ENCODE data around the gene POU2F3. TPM values are rescaled to one million over a fixed set of nuclear protein-coding genes. Genes with fewer than 3 reads are reported as not detected.
A peak's percentile ranks its signal among the peaks of the same experiment; 100 is the strongest.

Gene POU2F3
- polyA plus RNA-seq, 3 donors: 0.37 to 0.54 TPM; not detected in 1

- Histone ChIP-seq H3K4me3 (replicated peaks in 1 of 3; ENCODE audit: low read depth in 2 of 3, low read length in 3 of 3) (no peak overlapping the region), H3K4me1 (ENCODE audit: control insufficient read depth in 1 of 2, insufficient read depth in 2 of 2, low read length in 2 of 2) (peaks cover 25 to 31% of the 10 kb centered on the region in 2 donors), H3K79me2 (ENCODE audit: insufficient read depth, low read length) (no peaks in the 10 kb centered on the region), H2AFZ (ENCODE audit: insufficient read depth, low read depth, low read length, poor library complexity, severe bottlenecking) (no peak overlapping the region), H3K27ac (ENCODE audit: low read depth in 1 of 2, low read length in 2 of 2) (no peak overlapping the region), H4K20me1 (ENCODE audit: insufficient read depth, low read length) (no peaks in the 10 kb centered on the region), H3K9ac (ENCODE audit: insufficient read depth, low read length, poor library complexity, severe bottlenecking) (no peak overlapping the region), H3K4me2 (replicated peaks; ENCODE audit: extremely low read depth, low read length, poor library complexity, severe bottlenecking) (no peak overlapping the region), H3K9me3 (replicated peaks in 1 of 2; ENCODE audit: control insufficient read depth in 1 of 2, insufficient read depth in 1 of 2, low read length in 2 of 2) (no peaks in the 10 kb centered on the region), H3K36me3 (replicated peaks in 1 of 2; ENCODE audit: control insufficient read depth in 1 of 2, insufficient read depth in 2 of 2, low read length in 2 of 2) (peaks cover 14 to 58% of the 10 kb centered on the region in 2 donors), H3K27me3 (ENCODE audit: control insufficient read depth in 2 of 2, insufficient read depth in 2 of 2, low read length in 2 of 2) (peaks cover 0 to 14% of the 10 kb centered on the region in 2 donors)
- DNase-seq: no peak
- peaks cover 9 to 15% (median 10%) of the 10 kb centered on the region in 3 donors for H3K27me3 Mint-ChIP-seq (ENCODE audit: low read depth in 3 of 3)
- H3K4me1 Mint-ChIP-seq: peaks cover 34% of the 10 kb centered on the region
- no peak overlapping the region for H3K27ac Mint-ChIP-seq
- peaks cover 34 to 63% of the 10 kb centered on the region in 2 donors for H3K36me3 Mint-ChIP-seq
- intact Hi-C loops (cut with micrococcal nuclease): loop anchor here in 1 of 2 donors (2.0 kb wide), 1 partner anchor 56 kb away; no protein-coding TSS in a partner anchor
- H3K9me3 Mint-ChIP-seq: no peaks in the 10 kb centered on the region
- WGBS (ENCODE audit: insufficient coverage): 94% methylated on average over 14 of the region's 16 CpGs
- H3K4me3 Mint-ChIP-seq: no peak overlapping the region
- TF ChIP-seq CTCF (IDR thresholded peaks at IDR 0.05): no peak
Observed at GRCh38 chr11:120228794-120229384, 11.1 kb upstream of the POU2F3 start.

- Histone ChIP-seq H3K36me3 (replicated peaks in 1 of 2; ENCODE audit: control insufficient read depth in 1 of 2, insufficient read depth in 2 of 2, low read length in 2 of 2) (peaks cover 14 to 58% of the 10 kb centered on the region in 2 donors), H3K9ac (ENCODE audit: insufficient read depth, low read length, poor library complexity, severe bottlenecking) (no peak overlapping the region), H3K9me3 (replicated peaks in 1 of 2; ENCODE audit: control insufficient read depth in 1 of 2, insufficient read depth in 1 of 2, low read length in 2 of 2) (no peaks in the 10 kb centered on the region), H3K4me1 (ENCODE audit: control insufficient read depth in 1 of 2, insufficient read depth in 2 of 2, low read length in 2 of 2) (peaks cover 16 to 22% of the 10 kb centered on the region in 2 donors), H3K27ac (ENCODE audit: low read depth in 1 of 2, low read length in 2 of 2) (no peak overlapping the region), H3K4me3 (replicated peaks in 1 of 3; ENCODE audit: low read depth in 2 of 3, low read length in 3 of 3) (no peak overlapping the region), H3K4me2 (replicated peaks; ENCODE audit: extremely low read depth, low read length, poor library complexity, severe bottlenecking) (no peak overlapping the region), H2AFZ (ENCODE audit: insufficient read depth, low read depth, low read length, poor library complexity, severe bottlenecking) (no peak overlapping the region), H3K27me3 (ENCODE audit: control insufficient read depth in 2 of 2, insufficient read depth in 2 of 2, low read length in 2 of 2) (peaks cover 0 to 19% of the 10 kb centered on the region in 2 donors), H4K20me1 (ENCODE audit: insufficient read depth, low read length) (no peaks in the 10 kb centered on the region), H3K79me2 (ENCODE audit: insufficient read depth, low read length) (no peaks in the 10 kb centered on the region)
- H3K4me3 Mint-ChIP-seq: no peak overlapping the region
- 79% methylated on average over 5 of the region's 17 CpGs for WGBS (ENCODE audit: insufficient coverage)
- DNase-seq: peak in 2 of 3 donors; percentile 54 to 68
- TF ChIP-seq CTCF (IDR thresholded peaks at IDR 0.05): peak; percentile 78
- peaks cover 34 to 63% of the 10 kb centered on the region in 2 donors for H3K36me3 Mint-ChIP-seq
- intact Hi-C loops (cut with micrococcal nuclease): loop anchor here (1.0 to 2.0 kb wide), 2 partner anchors 57 kb away; no protein-coding TSS in a partner anchor
- peaks cover 16 to 22% (median 18%) of the 10 kb centered on the region in 3 donors for H3K27me3 Mint-ChIP-seq (ENCODE audit: low read depth in 3 of 3)
- H3K4me1 Mint-ChIP-seq: peaks cover 25% of the 10 kb centered on the region
- no peak overlapping the region for H3K27ac Mint-ChIP-seq
- no peaks in the 10 kb centered on the region for H3K9me3 Mint-ChIP-seq
Observed at GRCh38 chr11:120229451-120230424, 10.2 kb upstream of the POU2F3 start.

All from CD14-positive monocyte (primary cell).